ENCODE data around the gene BRCA1.
"Not testable (repeated sequence)": the region's sequence is repeated elsewhere in the genome, so short reads cannot be mapped to it uniquely, and the experiment has no call there.

The BRCA1 gene

DNA sequence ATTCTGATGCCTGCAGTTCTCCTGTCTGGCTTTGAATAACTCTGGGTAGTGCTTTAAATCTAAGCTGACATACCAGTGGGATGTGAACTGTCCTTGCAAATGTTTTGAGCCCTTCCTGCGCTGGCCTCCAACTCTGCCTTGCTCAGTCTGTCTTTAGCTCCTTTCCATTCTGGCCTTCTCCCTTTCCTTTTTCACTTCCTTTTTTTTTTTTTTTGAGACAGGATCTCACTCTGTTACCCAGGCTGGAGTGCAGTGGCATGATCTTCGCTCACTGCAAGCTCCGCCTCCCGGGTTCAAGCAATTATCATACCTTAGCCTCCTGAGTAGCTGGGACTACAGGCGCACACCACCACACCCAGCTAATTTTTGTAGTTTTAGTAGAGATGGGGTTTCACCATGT lies 8.3 kb upstream of the BRCA1 start:
- not testable (repeated sequence) for DNase-seq

DNA sequence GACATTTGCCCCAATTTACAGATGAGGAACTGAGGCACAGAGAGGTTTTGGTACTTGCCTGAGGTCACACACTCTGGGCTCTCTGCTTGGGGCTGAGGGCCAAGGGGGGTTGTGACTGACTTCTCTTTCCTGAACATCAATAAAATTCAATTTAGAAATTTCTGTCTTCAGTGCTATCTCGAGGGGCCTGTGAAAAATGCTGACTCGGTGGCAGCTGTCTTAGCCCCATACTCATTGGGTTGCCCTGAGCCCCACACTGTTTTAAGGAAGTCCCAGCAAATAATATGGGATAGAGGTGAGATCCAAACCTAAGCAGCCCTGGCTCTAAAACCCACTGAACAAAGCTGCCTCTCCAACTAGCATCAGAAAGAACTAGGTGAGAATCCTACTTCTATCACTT lies 7.0 kb upstream of the BRCA1 start:
- DNase-seq, result no peak

DNA sequence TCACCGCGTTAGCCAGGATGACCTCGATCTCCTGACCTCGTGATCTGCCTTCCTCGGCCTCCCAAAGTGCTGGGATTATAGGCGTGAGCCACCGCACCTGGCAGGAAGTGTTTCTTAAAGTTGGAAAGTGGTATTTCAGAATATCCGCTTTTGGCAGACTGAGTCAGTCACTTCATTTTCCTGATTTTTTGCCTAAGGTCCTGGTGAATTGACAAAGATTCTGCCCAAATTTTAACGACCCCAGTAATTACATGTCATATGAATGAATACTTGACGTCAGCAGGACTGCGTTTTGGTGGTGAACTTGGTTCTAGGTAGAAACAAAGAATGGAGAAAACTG lies 4.5 kb upstream of the BRCA1 start:
- DNase-seq, result no peak

DNA sequence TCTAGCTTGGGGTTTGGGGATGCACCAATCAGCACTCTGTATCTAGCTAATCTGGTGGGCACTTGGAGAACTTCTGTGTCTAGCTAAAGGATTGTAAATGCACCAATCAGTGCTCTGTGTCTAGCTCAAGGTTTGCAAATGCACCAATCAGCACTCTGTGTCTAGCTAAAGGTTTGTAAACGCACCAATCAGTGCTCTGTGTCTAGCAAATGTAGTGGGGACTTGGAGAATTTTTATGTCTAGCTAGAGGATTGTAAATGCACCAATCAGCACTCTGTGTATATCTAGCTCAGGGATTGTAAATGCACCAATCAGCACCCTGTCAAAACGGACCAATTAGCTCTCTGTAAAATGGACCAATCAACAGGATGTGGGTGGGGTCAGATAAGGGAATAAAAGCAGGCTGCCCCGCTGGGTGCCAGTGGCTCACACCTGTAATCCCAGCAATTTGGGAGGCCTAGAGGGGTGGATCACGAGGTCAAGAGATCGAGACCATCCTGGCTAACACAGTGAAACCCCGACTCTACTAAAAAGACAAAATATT lies 2.2 kb upstream of the BRCA1 start:
- DNase-seq, result not testable (repeated sequence)

DNA sequence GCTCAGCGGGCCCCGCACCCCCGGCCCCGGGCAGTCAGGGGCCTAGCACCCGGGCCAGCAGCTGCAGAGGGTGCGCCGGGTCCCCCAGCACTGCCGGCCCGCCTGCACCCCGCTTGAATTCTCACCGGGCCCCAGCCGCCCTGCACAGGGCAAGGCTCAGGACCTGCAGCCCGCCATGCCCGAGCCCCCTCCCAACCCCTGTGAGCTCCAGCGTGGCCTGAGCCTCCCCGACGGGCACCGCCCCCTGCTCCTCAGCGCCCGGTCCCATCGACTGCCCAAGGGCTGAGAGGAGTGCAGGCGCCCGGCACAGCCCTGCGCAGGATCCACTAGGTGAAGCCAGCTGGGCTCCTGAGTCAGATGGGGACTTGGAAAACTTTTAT lies 1.7 kb upstream of the BRCA1 start:
- DNase-seq, result no peak

DNA sequence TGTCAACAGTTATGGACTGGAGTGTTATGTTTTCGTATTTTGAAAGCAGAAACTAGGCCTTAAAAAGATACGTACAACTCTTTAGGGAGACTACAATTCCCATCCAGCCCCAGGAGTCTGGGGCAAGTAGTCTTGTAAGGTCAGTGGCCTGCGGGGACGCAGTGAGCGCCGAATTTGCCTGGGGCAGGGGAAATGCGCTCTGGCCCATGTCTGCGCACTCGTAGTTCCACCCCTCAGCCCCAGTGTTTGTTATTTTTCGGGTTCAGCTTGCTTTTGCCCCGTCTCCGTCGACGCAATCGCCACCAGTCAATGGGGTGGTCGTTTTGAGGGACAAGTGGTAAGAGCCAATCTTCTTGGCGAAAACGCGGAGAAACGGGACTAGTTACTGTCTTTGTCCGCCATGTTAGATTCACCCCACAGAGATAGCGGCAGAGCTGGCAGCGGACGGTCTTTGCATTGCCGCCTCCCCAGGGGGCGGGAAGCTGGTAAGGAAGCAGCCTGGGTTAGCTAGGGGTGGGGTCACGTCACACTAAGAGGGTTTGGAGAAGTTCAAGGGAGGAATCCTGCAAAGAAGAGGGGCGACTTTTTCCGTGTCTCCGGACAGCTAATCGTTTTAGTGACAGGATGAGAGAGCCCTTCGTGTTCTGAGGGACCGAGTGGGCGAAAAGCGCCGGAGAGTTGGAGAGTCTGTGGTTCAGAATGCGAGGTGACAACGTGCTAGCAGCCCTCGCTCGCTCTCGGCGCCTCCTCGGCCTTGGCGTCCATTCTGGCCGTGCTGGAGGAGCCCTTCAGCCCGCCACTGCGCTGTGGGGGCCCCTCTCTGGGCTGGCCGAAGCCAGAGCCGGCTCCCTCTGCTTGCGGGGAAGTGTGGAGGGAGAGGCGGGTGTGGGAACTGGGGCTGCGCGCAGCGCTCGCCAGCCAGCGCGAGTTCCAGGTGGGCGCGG lies 1.1 kb upstream of the BRCA1 start:
- DNase-seq, result no peak

DNA sequence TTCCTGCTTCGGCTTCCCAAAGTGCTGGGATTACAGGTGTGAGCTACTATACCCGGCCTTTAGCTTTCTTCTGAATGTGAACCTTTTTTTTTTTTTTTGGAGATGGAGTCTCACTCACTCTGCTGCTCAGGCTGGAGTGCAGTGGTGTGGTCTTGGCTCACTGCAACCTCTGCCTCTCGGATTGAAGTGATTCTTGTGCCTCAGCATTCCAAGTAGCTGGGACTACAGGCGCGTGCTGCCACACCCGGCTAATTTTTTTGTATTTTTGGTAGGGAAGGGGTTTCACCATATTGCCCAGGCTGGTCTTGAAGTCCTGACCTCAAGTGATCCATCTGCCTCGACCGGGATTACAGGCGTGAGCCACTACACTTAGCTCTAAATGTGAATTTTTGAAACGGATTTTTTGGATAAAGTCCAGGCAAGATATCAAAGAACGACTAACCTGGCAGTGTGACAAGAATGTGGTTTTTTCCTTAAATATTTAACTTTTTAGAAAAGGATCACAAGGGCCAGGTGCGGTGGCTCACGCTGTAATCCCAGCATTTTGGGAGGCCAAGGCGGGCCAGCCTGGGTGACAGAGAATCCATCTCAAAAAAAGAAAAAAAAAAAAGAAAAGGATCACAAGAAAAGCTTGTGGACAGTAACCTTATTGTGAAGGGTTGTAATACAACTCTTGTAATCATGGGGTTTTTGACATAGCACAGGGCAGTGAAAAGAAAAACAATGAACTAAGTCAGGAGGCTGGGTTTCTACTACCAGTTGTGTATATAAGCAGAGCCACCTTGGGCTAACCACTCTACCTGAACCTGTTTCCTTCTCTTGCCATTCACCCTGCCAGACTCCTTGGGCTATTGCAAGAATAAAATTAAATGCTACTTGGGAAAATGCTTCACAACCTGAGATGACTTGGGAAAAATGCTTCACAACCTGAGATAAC lies 6.2 kb downstream of the BRCA1 start:
- no peak for DNase-seq

DNA sequence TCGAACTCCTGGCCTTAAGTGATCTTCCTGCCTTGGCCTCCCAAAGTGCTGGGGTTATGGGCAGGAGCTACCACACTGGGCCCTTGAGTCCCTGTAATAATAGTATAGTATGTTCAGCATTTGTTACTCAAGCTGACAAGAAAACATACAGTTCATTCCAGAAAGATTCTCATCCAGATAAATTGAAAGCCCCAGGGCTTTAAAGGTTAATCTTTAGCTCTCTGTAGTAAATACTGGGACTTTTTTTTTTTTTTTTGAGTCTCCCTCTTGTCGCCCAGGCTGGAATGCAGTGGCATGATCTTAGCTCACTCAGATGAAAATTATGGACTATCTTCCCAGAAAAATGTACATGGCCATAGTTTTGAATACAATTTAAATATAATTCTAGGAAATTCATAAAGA lies 11.0 kb downstream of the BRCA1 start:
- no peak for DNase-seq

DNA sequence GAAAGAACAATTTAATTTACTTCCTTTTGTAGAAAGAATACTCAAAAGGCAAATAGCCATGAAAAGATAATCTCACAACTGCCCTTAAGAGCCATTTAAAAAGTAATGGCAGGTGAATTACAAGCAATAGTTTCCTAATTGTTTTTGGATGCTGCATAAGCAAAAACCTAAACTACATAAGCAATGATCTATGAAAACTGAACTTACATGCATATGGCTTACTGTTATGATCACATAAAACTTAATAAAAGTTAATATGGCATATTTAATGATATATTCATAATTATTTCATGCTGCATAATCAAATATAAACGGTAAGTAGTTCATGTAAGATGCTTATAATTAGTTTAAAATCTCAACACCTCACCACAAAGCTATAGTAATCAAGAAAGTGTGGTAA lies 18.6 kb downstream of the BRCA1 start:
- no peak for DNase-seq

DNA sequence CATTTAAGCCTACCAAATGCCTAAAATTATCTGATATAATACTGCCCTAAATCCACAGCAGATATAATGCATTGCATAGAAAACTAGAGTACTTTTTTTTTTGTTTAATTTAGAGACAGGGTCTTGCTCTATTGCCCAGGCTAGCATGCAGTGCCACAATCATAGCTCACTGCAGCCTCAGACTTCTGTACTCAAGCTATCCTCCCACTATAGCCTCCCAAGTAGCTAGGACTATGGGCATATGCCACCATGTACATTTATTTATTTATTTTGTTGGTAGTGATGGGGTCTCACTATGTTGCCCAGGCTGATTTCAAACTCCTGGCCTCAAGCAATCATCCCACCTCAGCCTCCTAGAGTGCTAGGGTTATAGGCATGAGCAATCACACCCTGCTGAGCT lies 20.0 kb downstream of the BRCA1 start:
- DNase-seq, result no peak

DNA sequence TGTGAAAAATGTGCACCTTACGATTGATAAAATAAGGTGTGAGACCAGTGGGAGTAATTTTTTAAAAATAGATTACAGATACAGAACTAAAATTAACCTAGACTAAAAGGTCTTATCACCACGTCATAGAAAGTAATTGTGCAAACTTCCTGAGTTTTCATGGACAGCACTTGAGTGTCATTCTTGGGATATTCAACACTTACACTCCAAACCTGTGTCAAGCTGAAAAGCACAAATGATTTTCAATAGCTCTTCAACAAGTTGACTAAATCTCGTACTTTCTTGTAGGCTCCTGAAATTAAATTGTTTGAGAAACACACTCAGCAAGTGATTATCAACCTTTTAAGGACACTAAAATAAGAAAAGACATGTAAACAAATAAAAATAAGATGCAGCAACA lies 20.5 kb downstream of the BRCA1 start:
- DNase-seq, result no peak

DNA sequence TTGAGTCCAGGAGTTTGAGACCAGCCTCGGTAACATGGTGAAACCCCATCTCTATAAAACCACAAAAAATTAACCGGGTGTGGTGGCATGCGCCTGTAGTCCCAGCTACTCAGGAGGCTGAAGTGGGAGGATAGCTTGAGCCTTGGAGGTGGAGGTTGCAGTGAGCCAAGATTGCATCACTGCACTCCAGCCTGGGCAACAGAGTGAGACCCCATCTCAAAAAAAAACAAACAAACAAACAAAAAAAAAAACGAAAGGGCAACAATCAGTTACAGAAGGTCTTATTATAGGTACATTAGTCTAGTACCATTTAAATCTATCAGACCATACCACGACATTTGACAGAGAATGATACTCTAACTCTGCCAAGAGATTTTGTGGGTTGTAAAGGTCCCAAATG lies 29.8 kb downstream of the BRCA1 start:
- DNase-seq, result not testable (repeated sequence)

DNA sequence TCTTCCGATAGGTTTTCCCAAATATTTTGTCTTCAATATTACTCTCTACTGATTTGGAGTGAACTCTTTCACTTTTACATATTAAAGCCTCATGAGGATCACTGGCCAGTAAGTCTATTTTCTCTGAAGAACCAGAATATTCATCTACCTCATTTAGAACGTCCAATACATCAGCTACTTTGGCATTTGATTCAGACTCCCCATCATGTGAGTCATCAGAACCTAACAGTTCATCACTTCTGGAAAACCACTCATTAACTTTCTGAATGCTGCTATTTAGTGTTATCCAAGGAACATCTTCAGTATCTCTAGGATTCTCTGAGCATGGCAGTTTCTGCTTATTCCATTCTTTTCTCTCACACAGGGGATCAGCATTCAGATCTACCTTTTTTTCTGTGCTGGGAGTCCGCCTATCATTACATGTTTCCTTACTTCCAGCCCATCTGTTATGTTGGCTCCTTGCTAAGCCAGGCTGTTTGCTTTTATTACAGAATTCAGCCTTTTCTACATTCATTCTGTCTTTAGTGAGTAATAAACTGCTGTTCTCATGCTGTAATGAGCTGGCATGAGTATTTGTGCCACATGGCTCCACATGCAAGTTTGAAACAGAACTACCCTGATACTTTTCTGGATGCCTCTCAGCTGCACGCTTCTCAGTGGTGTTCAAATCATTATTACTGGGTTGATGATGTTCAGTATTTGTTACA lies 30.9 kb downstream of the BRCA1 start:
- DNase-seq, result no peak

DNA sequence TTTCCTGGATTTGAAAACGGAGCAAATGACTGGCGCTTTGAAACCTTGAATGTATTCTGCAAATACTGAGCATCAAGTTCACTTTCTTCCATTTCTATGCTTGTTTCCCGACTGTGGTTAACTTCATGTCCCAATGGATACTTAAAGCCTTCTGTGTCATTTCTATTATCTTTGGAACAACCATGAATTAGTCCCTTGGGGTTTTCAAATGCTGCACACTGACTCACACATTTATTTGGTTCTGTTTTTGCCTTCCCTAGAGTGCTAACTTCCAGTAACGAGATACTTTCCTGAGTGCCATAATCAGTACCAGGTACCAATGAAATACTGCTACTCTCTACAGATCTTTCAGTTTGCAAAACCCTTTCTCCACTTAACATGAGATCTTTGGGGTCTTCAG lies 32.3 kb downstream of the BRCA1 start:
- DNase-seq, result no peak

DNA sequence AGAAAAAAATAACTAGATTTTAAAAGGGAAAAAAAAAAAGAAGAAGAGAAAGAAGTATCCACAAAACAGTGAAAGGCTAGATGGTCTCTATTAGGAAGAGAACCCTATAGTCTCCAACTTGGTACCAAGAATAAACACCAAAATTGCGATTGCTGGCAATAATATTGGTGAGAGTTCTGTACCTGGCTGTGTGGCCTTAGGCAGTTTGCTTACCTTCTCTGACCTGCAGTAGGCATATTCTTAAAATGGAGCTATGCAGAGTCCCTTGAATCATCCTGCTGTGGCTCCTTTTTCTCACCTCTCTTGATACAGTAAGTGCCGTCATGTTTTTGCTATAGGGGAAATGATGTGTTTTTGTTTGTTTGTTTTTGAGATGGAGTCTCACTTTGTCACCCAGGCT lies 35.1 kb downstream of the BRCA1 start:
- DNase-seq, result no peak

DNA sequence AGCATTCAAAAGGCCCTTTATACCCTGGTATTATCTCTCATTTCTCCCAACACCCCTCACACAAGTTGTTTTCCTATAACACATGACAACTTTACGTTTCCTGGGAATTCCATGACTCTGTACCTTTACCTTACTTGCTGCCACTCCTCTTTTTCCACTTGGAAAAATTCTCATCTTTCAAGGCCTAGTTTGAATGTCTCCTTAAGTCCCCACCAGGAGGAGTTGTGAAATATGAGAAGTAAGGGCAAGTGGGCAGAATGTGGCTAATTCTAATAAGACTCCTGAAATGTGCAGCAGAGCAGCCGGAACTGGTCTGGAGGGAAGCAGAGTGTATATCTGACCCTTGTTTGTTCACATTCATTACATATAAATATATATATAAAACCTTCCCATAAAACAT lies 39.7 kb downstream of the BRCA1 start:
- no peak for DNase-seq

DNA sequence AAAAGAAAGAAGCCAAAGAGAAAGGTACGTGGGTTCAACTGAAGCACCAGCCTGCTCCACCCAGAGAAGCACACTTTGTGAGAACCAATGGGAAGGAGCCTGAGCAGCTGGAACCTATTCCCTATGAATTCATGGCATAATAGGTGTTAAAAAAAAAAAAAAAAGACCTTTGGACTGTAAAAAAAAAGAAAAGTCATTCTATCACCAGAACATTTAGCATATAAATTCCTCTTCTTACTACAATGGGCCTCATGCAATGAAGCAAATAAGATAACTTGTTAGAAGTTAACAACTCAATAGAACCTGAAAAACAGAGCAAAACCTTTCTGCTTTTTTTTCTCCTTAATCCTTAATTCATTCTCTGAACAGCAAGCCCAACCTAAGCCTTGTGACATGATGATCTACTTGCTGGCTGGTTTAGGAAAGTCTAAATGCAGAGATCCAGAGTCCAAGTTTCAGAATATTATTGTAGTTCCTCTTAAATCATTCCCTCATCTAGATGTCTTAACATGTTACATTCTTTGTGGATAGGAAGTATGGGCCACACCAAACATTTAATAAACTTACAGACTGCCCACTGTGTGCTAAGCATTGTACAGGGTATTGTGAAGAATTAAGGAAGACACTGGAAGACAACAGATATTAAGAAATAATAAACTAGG lies 45.4 kb downstream of the BRCA1 start:
- no peak for DNase-seq

DNA sequence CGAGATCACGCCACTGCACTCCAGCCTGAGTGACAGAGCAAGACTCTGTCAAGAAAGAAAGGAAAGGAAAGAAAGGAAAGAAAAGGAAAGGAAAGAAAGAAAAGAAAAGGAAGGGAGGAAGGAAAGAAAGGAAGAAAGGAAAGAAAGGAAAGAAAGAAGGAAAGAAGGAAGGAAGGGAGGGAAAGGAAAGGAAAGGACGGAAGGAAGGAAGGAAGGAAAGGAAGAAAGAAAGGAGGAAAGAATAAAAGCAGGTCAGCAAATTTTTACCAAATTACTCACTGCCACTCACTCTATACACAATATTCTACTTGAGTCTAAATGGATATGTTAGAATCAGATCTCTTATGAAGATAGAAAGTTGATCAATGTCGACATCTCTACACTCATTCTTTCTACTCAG lies 50.3 kb downstream of the BRCA1 start:
- no peak for DNase-seq

DNA sequence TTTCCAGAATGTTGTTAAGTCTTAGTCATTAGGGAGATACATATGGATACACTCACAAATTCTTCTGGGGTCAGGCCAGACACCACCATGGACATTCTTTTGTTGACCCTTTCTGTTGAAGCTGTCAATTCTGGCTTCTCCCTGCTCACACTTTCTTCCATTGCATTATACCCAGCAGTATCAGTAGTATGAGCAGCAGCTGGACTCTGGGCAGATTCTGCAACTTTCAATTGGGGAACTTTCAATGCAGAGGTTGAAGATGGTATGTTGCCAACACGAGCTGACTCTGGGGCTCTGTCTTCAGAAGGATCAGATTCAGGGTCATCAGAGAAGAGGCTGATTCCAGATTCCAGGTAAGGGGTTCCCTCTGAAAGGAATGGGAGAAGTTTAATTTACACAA lies 54.3 kb downstream of the BRCA1 start:
- no peak for DNase-seq

DNA sequence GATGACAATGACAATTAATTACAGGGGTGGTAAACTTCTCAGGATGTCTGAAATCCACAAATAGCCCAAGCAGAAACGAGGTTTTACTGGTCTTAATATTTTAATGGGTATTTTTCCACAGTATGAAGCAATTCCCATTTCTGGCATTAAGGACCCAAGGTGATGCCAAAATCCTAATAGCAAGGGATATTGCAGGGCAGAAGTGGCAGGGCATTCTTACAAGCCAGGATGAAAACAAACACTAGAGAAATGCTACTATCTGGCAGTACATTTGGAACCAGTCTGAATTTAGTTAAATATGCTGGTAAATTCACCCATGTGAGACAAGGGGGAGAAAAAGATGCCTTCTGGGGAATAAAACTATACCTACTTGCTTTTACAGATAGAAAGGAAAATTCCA lies 54.9 kb downstream of the BRCA1 start:
- DNase-seq, result no peak

DNA sequence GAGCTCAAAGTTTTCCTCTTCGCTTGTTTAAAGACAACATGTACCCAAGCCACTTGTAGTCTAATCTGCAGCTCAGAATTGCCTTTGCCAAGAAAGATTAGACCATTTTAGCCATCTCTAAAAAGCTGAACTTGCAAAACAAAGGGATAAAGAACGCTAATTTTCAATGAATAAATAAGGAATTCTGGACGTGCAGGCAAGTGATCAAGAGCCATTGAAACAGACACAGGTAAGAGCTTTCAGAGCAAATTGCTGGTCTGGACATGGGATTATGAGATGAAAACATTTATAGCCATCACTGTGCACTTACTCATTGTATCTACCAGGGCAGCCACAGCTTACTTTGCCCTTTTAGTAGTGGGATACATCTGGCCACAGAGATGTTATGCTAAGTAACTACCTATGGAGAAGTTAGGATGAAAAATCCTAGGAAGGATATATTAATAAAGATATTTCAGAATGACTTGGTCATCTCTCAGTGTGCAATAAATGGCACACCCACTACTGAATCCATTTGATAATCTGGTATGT lies 55.7 kb downstream of the BRCA1 start:
- no peak for DNase-seq
